ENCODE data around the gene INTS7.
"Not testable (repeated sequence)": the region's sequence is repeated elsewhere in the genome, so short reads cannot be mapped to it uniquely, and the experiment has no call there.

Gene INTS7

DNA sequence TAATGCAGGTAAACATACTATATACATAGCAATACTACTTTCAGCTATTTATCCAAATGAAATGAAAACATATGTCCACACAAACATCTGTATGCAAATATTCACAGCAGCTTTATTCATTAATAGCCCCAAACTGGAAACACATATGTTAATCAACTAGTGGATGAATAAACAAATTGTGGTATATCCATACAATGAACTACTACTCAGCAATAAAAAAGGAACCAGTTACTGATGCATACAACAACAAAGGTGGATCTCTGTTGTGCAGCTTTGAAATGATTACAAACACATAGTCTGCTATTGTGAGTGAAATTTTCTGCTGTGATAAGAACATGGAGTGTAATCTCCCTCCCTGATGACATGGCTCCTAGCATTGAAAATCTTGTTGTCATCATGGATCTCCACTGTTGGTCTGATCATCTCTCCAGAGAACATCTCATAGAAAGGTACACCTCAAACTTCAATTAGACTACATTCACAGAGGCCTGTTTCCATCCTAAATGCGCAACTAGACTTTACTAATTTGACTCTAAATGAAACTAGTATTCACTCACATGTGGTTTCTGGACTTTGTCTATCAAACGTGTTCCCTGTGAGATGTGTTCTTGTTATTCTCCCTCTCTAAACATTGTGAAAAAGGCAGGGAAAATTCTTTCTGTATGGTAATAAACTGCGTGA lies 10.7 kb downstream of the INTS7 start:
- Histone ChIP-seq H3K9ac (ENCODE audit: low read length) (no peak overlapping the region), H3K79me2 (ENCODE audit: low read length) (peaks cover 79% of the 10 kb centered on the region), H3K4me2 (ENCODE audit: low read length) (no peak overlapping the region), H4K20me1 (ENCODE audit: insufficient read depth, low read length) (peaks cover 21% of the 10 kb centered on the region), H3K36me3 (replicated peaks; ENCODE audit: low read depth, low read length) (peaks cover 29% of the 10 kb centered on the region), H3K27ac (ENCODE audit: low read length) (no peak overlapping the region), H2AFZ (ENCODE audit: low read depth, low read length) (no peak overlapping the region), H3K9me3 (ENCODE audit: insufficient read depth, low read length) (peaks cover 11% of the 10 kb centered on the region; the same call in 1 of the 2 replicates), H3K27me3 (ENCODE audit: low read depth, low read length) (no peaks in the 10 kb centered on the region), H3K4me3 (ENCODE audit: low read length) (no peak overlapping the region), H3K4me1 (ENCODE audit: low read length) (no peaks in the 10 kb centered on the region)
- TF ChIP-seq, protein P1, sequence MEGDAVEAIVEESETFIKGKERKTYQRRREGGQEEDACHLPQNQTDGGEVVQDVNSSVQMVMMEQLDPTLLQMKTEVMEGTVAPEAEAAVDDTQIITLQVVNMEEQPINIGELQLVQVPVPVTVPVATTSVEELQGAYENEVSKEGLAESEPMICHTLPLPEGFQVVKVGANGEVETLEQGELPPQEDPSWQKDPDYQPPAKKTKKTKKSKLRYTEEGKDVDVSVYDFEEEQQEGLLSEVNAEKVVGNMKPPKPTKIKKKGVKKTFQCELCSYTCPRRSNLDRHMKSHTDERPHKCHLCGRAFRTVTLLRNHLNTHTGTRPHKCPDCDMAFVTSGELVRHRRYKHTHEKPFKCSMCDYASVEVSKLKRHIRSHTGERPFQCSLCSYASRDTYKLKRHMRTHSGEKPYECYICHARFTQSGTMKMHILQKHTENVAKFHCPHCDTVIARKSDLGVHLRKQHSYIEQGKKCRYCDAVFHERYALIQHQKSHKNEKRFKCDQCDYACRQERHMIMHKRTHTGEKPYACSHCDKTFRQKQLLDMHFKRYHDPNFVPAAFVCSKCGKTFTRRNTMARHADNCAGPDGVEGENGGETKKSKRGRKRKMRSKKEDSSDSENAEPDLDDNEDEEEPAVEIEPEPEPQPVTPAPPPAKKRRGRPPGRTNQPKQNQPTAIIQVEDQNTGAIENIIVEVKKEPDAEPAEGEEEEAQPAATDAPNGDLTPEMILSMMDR (IDR thresholded peaks at IDR 0.05; ENCODE audit: low read depth, low read length) = no peak
- no peak for TF ChIP-seq EZH2phosphoT487 (IDR thresholded peaks at IDR 0.05; ENCODE audit: low read depth)

DNA sequence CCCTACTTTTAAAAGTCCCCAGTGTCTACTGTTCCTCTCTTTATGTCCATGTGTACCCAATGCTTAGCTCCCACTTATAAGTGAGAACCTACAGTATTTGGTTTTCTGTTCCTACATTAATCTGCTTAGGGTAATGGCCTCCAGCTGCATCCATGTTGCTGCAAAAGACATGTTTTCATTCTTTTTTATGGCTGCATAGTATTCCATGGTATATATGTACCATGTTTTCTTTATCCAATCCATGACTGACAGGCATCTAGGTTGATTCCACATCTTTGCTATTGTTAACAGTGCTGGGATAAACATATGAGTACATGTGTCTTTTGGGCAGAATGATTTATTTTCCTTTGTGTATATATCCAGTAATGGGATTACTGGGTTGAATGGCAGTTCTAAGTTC lies 12.4 kb downstream of the INTS7 start:
- not testable (repeated sequence) for H3K4me3 ChIP-seq (ENCODE audit: low read length); H3K9ac ChIP-seq (ENCODE audit: low read length); H3K27me3 ChIP-seq (ENCODE audit: low read depth, low read length); H2AFZ ChIP-seq (ENCODE audit: low read depth, low read length); H4K20me1 ChIP-seq (ENCODE audit: insufficient read depth, low read length); H3K27ac ChIP-seq (ENCODE audit: low read length); H3K4me2 ChIP-seq (ENCODE audit: low read length); H3K4me1 ChIP-seq (ENCODE audit: low read length)
- peaks cover 11% of the 10 kb centered on the region; the same call in 1 of the 2 replicates for H3K9me3 ChIP-seq (ENCODE audit: insufficient read depth, low read length)
- peaks cover 26% of the 10 kb centered on the region for H3K36me3 ChIP-seq (replicated peaks; ENCODE audit: low read depth, low read length)
- peaks cover 62% of the 10 kb centered on the region for H3K79me2 ChIP-seq (ENCODE audit: low read length)

DNA sequence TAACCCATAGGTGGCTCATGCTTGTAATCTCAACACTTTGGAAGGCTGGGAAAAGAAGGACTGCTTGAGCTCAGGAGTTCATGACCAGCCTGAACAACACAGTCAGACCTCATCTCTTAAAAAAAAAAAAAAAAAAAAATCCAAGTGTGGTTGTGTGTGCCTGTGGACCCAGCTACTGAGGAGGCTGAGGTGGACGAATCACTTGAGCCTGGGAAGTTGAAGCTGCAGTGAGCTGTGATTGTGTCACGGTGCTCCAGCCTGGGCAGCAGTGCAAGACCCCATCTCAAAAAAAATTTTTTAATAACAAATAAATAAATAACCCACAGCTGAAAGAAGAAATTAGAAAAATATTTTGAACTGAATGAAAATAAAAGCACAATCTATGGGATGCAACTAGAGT lies 13.8 kb downstream of the INTS7 start:
- Histone ChIP-seq H2AFZ (ENCODE audit: low read depth, low read length) (no peak overlapping the region), H3K27ac (ENCODE audit: low read length) (no peak overlapping the region), H3K9me3 (ENCODE audit: insufficient read depth, low read length) (peaks cover 11% of the 10 kb centered on the region; the same call in 1 of the 2 replicates), H3K36me3 (replicated peaks; ENCODE audit: low read depth, low read length) (peaks cover 33% of the 10 kb centered on the region), H3K4me1 (ENCODE audit: low read length) (no peaks in the 10 kb centered on the region), H3K27me3 (ENCODE audit: low read depth, low read length) (no peaks in the 10 kb centered on the region), H3K9ac (ENCODE audit: low read length) (no peak overlapping the region), H3K4me2 (ENCODE audit: low read length) (no peak overlapping the region), H4K20me1 (ENCODE audit: insufficient read depth, low read length) (no peaks in the 10 kb centered on the region), H3K79me2 (ENCODE audit: low read length) (peaks cover 49% of the 10 kb centered on the region), H3K4me3 (ENCODE audit: low read length) (no peak overlapping the region)
- TF ChIP-seq, protein P1 (IDR thresholded peaks at IDR 0.05; ENCODE audit: low read depth, low read length) = no peak
- no peak for TF ChIP-seq EZH2phosphoT487 (IDR thresholded peaks at IDR 0.05; ENCODE audit: low read depth)

DNA sequence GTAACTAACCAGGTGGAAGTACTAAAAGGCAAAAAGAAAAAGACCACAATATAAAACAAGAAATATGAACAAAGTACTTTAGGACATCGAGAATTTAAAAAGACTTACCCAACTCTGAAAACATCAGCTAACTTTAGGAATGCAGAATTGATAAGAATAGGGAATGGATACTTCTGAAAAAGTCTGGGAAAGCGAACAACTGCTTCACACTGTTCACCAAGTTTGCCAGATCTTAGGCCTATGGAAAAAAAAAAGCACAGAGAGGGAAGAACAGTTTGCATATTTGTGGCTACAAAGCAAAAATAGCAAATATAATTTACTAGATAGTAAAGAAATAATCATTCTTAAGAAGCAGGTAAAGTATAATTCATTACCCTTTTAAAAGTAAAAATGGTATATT lies 14.4 kb downstream of the INTS7 start:
- Histone ChIP-seq H3K36me3 (replicated peaks; ENCODE audit: low read depth, low read length) (peaks cover 39% of the 10 kb centered on the region), H3K27me3 (ENCODE audit: low read depth, low read length) (no peaks in the 10 kb centered on the region), H3K27ac (ENCODE audit: low read length) (no peak overlapping the region), H3K4me3 (ENCODE audit: low read length) (no peak overlapping the region), H3K9me3 (ENCODE audit: insufficient read depth, low read length) (peaks cover 11% of the 10 kb centered on the region; the same call in 1 of the 2 replicates), H2AFZ (ENCODE audit: low read depth, low read length) (no peak overlapping the region), H3K4me2 (ENCODE audit: low read length) (no peak overlapping the region), H3K4me1 (ENCODE audit: low read length) (no peaks in the 10 kb centered on the region), H3K79me2 (ENCODE audit: low read length) (peaks cover 43% of the 10 kb centered on the region), H3K9ac (ENCODE audit: low read length) (no peak overlapping the region), H4K20me1 (ENCODE audit: insufficient read depth, low read length) (no peaks in the 10 kb centered on the region)
- TF ChIP-seq, protein P1 (IDR thresholded peaks at IDR 0.05; ENCODE audit: low read depth, low read length) = no peak
- TF ChIP-seq EZH2phosphoT487 (IDR thresholded peaks at IDR 0.05; ENCODE audit: low read depth) = no peak

All from OCI-LY3 (cell line).